Measurements from ENCODE around the gene RUVBL1. TPM values are rescaled to one million over a fixed set of nuclear protein-coding genes. Genes with fewer than 3 reads are reported as not detected.
A peak's percentile ranks its signal among the peaks of the same experiment; 100 is the strongest.

Gene RUVBL1
- total and polyA plus RNA-seq, 8 donors = 3.5 to 26.4 (median 13.4) TPM; not detected in 1

DNA sequence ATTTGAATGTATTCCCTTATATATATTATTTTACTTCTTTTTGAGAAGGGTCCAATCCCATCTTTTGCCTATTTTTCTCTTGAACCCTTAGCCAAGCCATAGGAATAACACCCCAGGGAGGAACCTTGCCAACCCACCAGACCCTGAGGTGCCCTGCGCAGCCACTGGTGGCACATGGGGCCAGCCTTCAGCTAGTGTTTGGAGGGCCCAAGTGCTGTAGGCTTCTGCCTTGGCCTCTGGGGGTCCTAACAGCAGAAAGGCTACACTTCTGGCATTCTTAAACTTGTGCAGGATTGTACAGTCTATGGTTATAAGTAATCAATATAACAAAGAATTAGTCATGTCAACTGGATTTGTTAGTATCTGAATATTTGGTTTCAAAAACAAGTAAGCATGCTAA is 34.5 kb downstream of the RUVBL1 start:
- DNase-seq = no peak
- no peak overlapping the region for H3K27ac ChIP-seq
- H3K4me1 ChIP-seq = peaks cover 11 to 24% (median 19%) of the 10 kb centered on the region in 4 donors
- H3K27me3 ChIP-seq = no peaks in the 10 kb centered on the region
- 96 to 100% (median 100%) methylated on average over 1 of the region's 1 CpG for WGBS, 5 donors
- H3K9me3 ChIP-seq = no peaks in the 10 kb centered on the region
- no peak overlapping the region for H3K4me3 ChIP-seq
- intact Hi-C loops (cut with DNase I; ENCODE audit: low total_unique reads) = no loop called here
- H3K36me3 ChIP-seq = peaks cover 0 to 51% (median 32%) of the 10 kb centered on the region in 4 donors
- TF ChIP-seq POLR2A (IDR thresholded peaks at IDR 0.05) (no peak), EP300 (IDR thresholded peaks at IDR 0.05) (no peak), POLR2AphosphoS5 (IDR thresholded peaks at IDR 0.05) (no peak)
- TF ChIP-seq, protein P1, sequence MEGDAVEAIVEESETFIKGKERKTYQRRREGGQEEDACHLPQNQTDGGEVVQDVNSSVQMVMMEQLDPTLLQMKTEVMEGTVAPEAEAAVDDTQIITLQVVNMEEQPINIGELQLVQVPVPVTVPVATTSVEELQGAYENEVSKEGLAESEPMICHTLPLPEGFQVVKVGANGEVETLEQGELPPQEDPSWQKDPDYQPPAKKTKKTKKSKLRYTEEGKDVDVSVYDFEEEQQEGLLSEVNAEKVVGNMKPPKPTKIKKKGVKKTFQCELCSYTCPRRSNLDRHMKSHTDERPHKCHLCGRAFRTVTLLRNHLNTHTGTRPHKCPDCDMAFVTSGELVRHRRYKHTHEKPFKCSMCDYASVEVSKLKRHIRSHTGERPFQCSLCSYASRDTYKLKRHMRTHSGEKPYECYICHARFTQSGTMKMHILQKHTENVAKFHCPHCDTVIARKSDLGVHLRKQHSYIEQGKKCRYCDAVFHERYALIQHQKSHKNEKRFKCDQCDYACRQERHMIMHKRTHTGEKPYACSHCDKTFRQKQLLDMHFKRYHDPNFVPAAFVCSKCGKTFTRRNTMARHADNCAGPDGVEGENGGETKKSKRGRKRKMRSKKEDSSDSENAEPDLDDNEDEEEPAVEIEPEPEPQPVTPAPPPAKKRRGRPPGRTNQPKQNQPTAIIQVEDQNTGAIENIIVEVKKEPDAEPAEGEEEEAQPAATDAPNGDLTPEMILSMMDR (IDR thresholded peaks at IDR 0.05) = no peak

DNA sequence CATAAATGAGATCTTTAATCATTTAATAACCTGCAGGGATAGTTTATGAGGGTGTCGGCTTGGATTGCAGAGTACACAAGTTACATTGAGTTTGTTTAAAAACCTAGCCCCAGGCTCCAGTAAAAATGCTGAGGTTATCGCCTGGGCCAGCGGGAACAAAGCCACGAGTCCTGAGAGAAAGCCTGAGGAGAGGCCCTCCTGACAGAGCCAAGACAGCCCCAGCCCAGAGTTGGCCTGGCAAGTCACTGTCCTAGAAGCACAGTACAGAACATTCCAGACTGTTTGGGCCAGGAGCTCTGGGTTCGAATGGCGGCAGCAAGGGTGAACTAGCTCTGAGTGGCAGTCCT is 39.0 kb downstream of the RUVBL1 start:
- Histone ChIP-seq H3K9me3 (no peaks in the 10 kb centered on the region), H3K27ac (peak overlapping the region; percentile 51 to 72 (median 66)), H3K27me3 (no peaks in the 10 kb centered on the region), H3K4me3 (no peak overlapping the region), H3K36me3 (peaks cover 0 to 68% (median 49%) of the 10 kb centered on the region in 4 donors), H3K4me1 (peaks cover 38 to 54% (median 48%) of the 10 kb centered on the region in 4 donors)
- WGBS, 5 donors = 23 to 46% (median 38%) methylated on average over 6 of the region's 6 CpGs
- TF ChIP-seq, protein P1 (IDR thresholded peaks at IDR 0.05) = no peak
- TF ChIP-seq POLR2A (IDR thresholded peaks at IDR 0.05) (no peak), POLR2AphosphoS5 (IDR thresholded peaks at IDR 0.05) (no peak), EP300 (IDR thresholded peaks at IDR 0.05) (no peak)
- intact Hi-C loops (cut with DNase I; ENCODE audit: low total_unique reads) = no loop called here
- DNase-seq = no peak

DNA sequence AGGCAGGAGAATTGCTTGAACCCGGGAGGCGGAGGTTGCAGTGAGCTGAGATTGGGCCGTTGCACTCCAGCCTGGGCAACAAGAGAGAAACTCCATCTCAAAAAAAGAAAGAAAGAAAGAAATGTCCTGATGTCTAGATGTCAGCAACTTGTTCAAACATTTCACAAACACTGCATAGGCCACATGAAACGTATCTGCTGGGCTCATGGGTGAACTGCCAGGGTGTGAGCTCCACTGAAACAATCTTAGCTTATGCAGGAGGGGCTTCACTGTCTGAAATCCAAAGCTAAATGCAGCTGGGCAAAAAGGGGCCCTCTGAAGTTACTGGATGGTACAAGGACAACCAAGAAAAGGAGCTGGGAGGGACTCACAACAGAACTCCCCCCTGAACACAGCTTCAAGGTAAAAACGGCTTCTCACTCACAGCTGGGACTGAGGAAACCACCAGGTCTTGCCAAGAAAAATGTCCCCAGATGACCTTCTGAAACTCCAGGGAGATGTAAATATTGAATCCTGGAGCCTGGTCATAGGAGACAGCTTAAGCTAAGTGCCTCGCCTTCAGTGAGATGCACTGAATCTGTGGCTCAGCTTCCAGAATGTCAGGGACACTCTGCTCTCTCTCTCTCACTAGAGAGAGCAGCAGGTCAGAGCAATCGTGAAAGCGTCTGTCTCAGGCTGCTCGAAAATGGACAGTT is 39.5 kb downstream of the RUVBL1 start:
- Histone ChIP-seq H3K4me3 (no peak overlapping the region), H3K4me1 (peaks cover 38 to 54% (median 48%) of the 10 kb centered on the region in 4 donors), H3K36me3 (peaks cover 0 to 71% (median 51%) of the 10 kb centered on the region in 4 donors), H3K27me3 (no peaks in the 10 kb centered on the region), H3K9me3 (no peaks in the 10 kb centered on the region), H3K27ac (peak overlapping the region; percentile 44 to 72 (median 62))
- peak in 1 of 2 donors; percentile 62 for DNase-seq
- 37 to 48% (median 40%) methylated on average over 9 of the region's 9 CpGs for WGBS, 5 donors
- TF ChIP-seq POLR2AphosphoS5 (IDR thresholded peaks at IDR 0.05) (peak in 2 of 3 donors; percentile 21 to 60), POLR2A (IDR thresholded peaks at IDR 0.05) (no peak), EP300 (IDR thresholded peaks at IDR 0.05) (no peak)
- TF ChIP-seq, protein P1 (IDR thresholded peaks at IDR 0.05) = no peak
- intact Hi-C loops (cut with DNase I; ENCODE audit: low total_unique reads) = no loop called here

DNA sequence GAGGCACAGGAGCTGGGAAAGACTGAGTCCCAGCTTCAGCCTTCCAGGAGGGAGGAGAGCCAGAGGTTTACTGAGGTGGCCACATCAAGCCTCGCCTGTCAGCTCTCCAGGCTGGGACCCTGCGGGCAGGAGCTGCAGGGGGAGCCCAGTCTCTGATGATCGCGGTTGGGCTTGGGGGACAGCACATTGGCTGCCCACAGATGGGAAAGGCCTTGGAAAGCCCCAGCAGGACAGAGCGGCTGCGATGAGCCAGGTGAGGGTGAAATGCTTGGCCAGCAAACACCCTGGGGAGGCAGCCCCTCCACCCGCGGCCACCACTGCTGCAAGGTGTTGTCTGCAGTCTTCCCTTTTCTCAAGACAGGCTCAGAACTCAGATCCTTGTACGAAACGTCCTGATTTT is 40.2 kb downstream of the RUVBL1 start:
- H3K27me3 ChIP-seq = no peaks in the 10 kb centered on the region
- peak in 1 of 2 donors; percentile 32 for DNase-seq
- no peak for TF ChIP-seq POLR2A (IDR thresholded peaks at IDR 0.05)
- TF ChIP-seq, protein P1 (IDR thresholded peaks at IDR 0.05) = no peak
- TF ChIP-seq POLR2AphosphoS5 (IDR thresholded peaks at IDR 0.05) = no peak
- TF ChIP-seq EP300 (IDR thresholded peaks at IDR 0.05) = no peak
- no peaks in the 10 kb centered on the region for H3K9me3 ChIP-seq
- intact Hi-C loops (cut with DNase I; ENCODE audit: low total_unique reads) = no loop called here
- WGBS, 5 donors = 67 to 81% (median 73%) methylated on average over 5 to 10 of the region's 10 CpGs
- H3K4me1 ChIP-seq = peaks cover 38 to 54% (median 48%) of the 10 kb centered on the region in 4 donors
- peak overlapping the region in 3 of 5 donors; percentile 51 to 72 (median 66) for H3K27ac ChIP-seq
- H3K4me3 ChIP-seq = no peak overlapping the region
- peaks cover 0 to 75% (median 54%) of the 10 kb centered on the region in 4 donors for H3K36me3 ChIP-seq

All from stomach (tissue), 9 donors.